RCC 7860 (cell line): ENCODE results near the gene ADAM10.
"Not testable (repeated sequence)": the region's sequence is repeated elsewhere in the genome, so short reads cannot be mapped to it uniquely, and the experiment has no call there.

Source experiments
- DNase-seq: peaks from one replicate; pipeline ENCODE4 v3.0.0-alpha.2; 2015; ENCODE audit warnings: low spot score
- FAIRE-seq: peaks from 2 replicates; lab custom pipeline; 2012; peaks lifted over from hg19 to GRCh38; lab: Jason Lieb, UNC

ADAM10 gene

DNA sequence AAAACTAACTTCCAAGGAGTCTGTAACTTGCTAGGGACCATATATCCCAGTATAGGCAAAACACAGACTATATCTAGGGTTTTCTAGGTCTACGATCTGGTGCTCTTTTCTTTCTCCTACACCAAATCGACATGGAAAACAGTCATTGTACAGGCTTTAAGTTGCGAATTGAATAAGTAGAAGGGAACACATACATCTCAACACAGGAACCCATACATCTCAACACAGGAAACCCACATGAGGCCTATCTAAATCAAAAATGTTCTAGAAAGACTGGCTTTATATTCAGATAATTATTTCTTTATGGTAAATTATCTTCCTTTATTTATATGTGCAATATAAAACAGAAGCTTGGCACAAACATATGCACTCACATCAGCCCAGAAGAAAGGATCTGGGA is 126.6 kb downstream of the ADAM10 start:
- DNase-seq (no peak), FAIRE-seq (no peak)

DNA sequence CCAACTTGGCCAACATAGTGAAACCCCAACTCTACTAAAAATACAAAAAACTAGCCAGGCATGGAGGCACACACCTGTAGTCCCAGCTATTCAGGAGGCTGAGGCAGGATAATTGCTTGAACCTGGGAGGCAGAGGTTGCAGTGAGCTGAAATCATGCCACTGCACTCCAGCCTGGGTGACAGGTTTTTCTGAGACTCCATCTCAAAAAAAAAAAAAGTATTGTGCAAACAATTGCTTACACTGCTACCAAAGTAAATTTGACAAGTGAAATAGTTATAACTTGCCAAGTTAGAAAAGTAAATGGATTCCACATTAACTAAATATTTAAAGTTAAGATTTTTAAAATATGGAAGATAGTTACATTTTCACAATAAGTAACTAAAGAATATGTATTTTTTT is 129.2 kb downstream of the ADAM10 start:
- FAIRE-seq, DNase-seq: not testable (repeated sequence)

DNA sequence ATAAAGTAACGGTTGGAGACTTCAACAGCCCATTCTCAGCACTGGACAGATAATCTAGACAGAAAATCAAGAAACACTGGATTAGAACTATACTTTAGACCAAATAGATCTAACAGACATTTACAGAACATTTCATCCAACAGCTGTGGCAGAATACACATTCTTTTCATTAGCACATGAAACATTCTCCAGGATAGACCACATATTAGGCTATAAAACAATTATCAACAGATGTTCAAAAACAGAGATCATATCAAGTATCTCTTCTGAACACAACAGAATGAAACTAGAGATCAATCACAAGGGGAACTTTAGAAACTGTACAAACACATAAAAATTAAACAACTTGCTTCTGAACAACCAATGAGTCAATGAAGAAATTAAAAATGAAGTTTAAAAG is 133.3 kb downstream of the ADAM10 start:
- DNase-seq (no peak), FAIRE-seq (no peak)

DNA sequence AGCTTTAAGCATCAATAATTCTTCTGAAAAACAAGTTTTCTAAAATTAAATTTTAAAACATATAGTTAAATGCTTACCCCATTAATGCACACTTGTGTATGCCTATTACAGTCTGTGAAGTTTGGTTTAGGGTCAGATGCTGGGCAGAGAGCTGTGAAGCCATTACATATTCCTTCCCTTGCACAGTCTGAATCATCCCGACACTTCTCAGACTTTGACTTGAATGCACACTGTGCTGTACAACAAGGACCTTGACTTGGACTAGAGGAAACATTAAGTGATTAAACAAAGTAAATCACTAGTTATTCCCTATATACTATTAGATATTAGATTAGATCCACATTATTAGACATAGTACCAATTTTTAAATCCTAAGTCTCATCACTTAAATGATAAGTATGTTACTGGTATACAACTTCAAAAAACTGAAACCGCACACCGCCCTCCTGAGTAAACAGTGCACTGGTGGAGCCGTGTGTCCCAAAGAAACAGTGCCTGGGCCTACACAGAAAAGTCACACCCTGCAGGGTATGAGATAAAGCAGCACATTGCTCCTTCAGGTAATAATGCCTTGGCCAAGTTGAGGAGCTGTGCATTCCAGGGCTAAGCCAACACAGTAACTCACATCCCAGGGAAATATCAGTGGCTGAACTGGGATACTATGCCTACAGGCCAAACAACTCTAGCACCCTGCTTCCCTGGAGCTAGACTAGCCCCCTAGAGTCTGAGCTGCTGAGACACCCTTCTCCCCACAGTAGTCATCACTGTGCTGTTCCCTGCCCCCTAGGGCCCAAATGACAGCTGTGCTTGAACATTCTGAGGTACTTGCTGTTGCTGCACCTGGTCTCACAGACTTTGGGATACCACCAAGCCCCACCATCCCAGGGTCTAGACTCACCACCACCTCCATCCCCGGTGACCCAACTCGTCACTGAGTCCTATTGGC is 137.5 kb downstream of the ADAM10 start:
- FAIRE-seq, result no peak
- DNase-seq, result no peak

DNA sequence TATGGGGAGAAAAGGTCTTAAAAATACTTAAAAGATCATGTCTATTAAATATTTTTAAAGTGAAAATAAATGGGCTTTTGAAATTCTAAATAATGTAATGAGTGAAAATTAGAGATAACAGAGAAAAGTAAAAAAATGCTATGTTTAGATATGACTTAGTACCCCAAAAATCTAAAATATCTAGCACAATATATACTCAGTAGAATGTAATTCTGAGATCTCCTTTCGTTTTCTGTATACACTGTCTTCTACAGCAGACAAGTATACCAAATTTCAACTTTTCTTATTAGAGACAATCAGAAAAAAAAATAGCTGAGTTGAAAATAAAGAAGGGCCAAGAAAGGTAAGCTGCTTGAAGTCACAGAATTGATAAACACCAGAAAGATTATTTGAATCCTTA is 140.8 kb downstream of the ADAM10 start:
- FAIRE-seq, result no peak
- DNase-seq, result no peak

DNA sequence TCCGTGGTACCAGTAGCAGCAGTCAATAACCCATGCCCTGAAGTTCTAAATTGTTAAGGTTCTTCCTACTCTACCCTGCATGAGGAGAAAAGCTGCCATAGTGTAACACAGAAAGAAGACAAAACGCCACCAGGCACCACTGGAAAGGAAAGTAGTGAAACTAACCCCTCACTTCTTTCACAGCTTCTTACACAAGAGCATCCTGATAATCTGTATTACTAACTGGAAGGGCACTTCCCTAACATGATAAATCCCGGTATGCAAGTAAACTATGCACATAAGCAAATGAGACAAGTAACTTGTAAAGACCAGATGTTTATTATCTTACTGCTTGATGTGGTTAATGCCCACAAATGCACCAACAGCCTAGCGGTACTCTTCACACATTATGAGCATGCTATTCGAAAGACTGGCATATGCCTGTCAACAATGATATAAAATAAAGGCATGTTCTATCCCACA is 141.3 kb downstream of the ADAM10 start:
- FAIRE-seq (no peak), DNase-seq (no peak)

DNA sequence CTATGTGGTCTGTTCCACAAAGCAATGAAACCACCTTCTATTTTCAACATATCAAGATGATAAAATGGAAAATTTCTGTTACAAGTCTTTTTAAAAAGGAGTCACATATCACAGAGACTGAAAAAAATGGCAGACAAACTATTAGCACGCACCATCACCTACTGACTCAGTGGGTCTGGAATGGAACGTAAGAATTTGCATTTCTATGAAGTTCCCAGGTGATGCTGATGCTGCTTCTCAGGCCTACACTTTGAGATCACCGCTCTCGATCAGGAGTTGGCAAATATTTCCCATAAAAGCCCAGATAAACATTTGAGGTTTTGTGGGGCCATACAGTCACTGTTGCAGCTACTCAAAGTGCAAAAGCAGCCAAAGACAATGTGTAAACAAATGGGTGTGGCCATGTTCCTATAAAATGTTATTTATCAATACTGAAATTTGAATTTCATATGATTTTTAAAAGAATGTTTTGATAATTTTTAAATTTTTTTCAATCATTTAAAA is 142.9 kb downstream of the ADAM10 start:
- no peak for DNase-seq
- no peak for FAIRE-seq

DNA sequence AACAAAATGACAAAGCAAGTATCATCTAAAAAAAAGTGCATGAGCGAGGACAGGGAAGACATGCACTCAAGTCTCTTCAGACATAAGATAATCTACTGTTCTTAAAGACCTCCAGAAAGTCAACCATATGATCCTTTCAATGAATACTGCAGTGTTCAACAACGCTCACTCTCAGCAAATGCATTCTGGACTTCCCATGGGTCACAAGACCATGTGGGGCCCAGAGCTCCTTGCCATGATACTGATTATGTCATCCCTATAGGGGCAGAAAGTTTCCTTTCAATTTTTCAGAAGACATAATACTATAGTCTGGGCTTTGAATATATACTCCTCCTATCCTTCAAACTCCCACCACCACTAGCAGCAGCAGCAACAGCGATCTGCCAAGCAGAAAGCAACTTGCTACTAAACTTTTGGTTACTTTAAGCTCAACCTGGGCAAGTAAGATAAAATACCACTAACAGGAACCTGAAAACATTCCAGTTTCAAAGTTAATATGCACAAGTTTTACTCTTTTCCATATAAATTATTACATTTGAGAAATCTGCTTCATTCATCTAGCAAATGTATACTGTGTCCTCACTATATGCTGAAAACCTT is 143.5 kb downstream of the ADAM10 start:
- DNase-seq, result no peak
- no peak for FAIRE-seq

DNA sequence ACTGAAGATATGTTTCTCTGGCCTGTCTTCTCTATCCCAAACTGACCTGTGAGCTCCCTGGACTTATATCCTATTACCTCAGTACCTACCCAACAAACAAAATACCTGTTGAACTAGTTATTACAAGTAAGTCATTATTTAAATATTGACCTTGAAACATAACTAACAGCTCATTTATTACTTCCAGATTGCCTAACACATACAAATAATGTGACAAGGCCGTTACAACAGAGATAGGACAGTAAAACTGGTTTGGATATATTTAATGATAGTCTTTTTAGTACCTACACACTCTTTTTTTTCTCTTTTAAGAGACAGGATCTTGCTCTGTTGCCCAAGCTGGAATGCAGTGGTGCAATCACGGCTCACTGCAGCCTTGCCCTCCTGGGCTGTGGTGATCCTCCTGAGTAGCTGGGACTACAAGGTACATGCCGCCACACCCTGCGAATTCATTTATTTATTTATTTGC is 145.0 kb downstream of the ADAM10 start:
- DNase-seq (no peak), FAIRE-seq (no peak)

DNA sequence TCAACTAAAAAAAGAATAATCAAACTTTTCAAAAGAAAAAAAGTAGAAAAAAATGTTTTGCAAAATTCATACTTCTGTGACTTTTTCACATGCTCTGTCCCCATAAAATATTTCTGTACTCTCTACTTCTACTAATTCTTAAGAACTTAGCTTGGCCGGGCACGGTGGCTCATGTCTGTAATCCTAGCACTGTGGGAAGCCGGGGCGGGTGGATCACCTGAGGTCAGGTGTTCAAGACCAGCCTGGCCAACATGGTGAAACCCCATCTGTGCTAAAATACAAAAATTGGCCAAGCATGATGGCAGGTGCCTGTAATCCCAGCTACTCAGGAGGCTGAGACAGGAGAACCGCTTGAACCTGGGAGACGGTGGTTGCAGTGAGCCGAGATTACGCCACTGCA is 145.6 kb downstream of the ADAM10 start:
- not testable (repeated sequence) for FAIRE-seq, DNase-seq

DNA sequence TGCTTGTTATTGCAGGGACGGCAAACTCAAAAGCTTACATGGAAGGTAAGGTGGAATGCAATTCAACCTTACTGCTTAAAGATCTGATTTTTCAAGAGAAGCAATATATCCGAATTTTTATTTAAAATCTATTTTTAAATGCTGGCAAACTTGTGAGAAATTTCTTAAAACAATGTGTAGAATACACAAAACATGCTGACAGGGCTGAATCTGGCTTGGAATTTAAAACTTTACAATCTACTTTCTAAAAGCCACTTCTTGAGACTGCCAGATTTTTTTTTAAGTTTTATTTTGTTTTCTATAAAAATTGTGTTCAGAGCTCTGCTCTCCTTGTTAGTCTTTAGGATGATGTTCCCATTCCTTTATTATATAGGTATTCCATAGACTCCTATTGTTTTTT is 146.7 kb downstream of the ADAM10 start:
- FAIRE-seq (no peak), DNase-seq (no peak)

DNA sequence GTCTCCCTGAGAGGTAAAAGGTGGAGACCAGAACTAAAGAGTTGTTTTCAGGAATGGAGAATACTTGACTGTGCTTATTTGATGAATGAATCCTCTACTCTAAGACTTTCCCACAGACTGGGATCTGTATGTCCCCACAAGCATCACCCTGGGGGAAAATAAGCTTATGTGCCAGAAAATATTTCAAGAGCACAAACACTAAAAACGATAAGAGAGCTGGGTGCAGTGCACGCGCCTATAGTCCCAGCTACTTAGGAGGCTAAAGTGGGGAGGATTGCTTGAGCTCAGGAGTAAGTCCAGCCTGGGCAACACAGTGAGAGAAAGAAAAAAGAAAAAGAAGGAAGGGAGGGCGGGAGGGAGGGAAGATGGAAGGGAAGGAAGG is 150.7 kb downstream of the ADAM10 start:
- no peak for FAIRE-seq

DNA sequence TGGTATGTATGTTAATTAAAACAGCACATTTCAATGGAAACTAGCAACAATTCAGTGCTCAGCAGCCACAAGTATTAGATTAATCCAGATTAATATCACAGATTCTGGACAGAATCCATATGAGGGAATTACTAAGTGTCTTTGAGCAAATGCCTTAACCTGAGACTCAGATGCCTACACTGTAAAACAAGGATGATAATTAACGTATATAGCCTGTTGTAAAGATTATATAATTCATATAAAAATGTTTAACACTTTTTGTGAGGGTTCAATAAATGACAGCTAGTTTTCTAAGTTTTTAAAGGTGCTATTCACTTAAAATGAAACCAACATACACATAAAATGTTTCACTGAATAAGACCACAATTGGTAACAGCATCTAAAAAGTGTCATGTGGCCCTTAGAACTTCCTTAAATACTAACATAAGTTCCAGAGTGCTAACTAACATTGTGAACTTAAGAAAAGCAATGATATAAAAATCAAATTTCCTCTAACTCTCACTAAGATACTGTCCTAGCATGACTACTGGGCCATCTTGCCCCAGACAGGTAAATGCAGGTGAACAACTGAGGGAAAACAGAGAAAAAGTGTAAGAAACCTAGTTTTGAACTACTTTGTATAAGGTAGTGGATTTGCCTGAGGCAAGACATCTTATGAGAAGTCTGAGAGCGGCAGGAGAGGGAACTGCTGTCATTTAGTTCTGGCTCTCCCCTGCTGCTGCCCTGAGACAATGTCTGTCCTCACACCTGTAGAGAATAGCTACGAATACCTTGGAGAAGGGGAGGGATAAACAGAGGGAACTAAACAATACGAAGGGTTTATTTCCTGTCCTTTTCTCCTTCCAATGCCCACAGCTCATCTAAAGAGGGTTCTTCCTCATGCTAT is 151.3 kb downstream of the ADAM10 start:
- DNase-seq, result no peak
- no peak for FAIRE-seq

More for the DNA sequence above, 150.7 kb downstream of the ADAM10 start:
- DNase-seq, result no peak

DNA sequence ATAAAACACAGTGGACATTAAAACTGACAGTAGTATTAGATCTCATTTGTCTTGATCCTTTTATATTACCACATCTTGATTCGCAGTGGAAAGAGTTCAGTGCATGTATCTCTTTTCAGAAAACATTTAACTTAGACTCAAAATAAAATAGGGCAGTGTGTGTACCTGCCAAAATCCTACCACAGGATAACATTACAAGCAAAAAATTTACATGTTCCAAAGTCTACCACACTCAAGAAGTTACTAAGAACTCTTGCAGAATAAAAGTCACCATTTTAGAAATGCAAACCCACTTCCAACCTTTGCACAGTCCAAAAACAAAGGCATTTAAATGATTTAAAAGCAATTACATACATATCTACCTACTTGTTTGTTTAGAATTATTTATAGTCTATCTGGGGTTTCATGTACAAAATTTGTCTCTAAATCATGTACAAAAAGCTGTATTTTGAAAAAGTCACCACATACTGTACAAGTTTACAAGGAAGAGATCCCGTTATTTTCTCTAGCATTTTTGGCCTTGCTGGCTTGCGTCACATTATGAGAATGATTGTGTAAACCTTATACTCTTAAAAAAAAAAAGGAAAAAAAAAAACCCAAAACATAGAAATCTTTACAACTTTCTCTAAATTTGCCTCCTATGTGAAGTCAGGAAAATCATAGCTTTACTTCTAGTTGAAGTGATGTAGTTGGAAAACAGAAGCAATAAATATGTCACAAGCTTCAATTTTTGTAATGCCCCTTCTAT is 153.8 kb downstream of the ADAM10 start:
- FAIRE-seq, result no peak
- no peak for DNase-seq

DNA sequence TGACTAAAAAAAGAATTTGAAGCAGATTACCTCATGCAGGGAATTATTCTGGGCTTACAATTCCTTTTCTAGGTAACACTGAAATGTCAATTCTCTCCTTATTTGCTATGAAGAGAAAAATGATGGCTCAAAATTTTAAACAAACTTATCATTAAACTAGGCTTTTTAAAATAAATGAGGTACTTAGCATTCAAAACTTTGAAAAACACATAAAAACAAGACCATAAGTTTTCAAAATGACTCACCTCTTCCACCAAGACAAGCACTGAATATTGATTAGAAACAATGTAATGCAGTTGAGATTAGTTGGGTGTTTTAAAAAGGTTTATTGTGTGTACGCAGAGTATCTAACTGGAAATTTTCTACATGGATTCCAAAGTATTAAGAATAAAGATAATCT is 154.6 kb downstream of the ADAM10 start:
- DNase-seq, result no peak
- no peak for FAIRE-seq

DNA sequence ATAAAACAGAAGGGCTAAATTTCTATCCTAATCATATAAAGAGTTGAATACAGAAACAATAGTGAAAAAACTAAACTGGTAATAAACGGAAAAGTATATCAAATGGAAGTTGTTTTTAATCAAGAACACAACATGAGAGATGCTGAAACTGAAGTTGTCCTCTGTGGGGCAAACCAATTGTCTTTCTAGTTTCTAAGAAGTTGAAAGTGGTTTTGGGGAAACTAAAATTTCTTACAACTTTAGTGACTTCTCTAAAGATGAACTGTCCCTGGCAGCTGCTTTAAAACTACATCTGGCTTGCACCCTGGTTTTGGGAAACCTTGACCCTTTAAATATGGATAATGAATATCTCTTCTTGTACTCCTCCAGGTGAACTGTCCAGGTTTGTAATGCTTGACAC is 155.6 kb downstream of the ADAM10 start:
- FAIRE-seq (no peak), DNase-seq (no peak)

DNA sequence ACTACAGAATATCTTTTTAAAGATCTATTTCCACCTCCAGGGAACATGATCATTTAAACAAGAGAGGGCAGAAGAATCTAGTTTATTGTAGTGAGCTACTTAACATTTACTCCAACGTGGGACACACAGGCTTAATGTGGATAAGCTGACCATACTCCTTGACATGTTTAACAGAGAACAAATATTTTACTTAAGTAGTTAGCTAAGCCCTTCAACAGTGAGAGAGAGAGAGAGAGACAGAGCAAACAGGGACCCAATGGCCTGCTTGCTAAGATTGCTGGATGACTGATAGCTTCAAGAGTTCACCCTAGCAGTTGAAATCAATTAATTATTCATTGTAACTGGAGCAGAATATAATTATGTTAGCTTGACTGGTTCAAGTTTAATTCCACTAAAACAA is 158.6 kb downstream of the ADAM10 start:
- FAIRE-seq (no peak), DNase-seq (no peak)

DNA sequence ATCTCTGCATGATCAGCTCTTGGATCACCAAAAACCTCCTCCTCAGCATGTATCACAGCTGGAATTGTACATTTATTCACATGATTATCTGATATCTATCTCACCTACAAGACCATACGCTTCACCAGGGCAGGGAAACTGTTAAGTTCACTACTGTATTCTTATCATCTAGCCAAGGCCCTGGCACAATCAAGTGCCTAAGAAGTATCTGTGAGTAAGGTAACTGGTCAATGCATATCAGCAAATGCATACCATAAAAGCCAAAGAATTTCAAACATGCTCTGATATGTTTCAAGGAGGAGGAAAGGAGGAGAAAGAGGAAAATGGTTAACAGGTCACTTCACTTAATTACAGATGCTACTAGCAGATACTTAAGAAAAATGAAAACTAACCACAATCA is 159.3 kb downstream of the ADAM10 start:
- no peak for DNase-seq
- FAIRE-seq, result no peak

DNA sequence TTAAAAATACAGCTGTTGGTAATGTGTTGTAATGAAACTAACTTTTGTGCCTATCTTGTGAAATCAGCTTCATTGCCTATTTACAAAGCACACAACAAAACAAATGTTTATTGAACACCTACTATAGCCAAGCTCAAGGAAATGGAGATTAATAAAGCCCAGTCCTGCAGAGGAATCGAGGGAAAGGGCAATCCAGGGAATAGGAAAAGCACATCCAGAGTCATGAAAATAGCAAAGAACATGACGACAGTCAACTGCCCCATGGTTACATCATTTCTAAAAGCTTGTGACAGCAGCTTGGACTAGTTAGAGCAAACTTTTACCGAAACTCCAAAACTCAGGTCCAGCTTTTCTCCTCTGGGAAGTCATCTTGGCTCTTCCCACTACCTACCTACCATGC is 160.5 kb downstream of the ADAM10 start:
- no peak for DNase-seq
- FAIRE-seq, result no peak

DNA sequence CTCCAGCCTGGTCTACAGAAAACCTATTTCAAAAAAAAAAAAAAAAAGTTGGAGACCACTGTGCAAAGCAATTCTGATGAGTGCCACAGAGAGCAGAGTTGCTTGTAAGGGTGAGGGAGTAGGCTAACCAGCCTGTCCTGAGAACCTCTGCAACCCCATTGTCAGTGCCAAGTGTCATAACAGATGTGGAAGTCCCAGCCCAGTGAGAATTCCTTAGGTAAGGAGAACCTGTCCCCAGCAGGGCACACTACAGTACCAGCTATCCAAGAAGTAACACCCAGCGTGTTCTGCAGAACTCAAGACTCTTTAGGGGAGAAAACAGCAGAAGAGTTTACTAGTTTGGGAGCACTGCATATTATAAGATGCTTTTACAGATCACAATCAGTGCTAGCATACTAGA is 161.4 kb downstream of the ADAM10 start:
- DNase-seq (no peak), FAIRE-seq (no peak)
